Measurements from ENCODE around the gene OPCML.

Gene OPCML

DNA sequence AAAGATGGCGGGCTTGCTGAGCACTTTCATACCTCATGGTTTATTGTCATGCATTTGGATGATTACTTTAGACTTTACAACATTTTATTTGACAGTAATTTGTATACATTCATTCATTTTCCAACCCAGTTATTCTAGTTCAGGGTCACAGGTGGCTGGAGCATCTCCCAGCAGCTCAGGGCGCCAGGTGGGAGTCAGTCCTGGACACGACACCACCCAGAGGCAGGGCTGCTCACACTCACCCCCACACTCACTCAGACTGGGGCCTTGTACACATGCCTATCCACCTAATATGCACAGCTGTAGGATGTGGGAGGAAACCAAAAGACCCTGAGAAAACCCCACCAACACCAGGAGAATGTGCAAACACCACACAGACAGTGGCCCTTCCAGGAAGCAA, 123.9 kb downstream of the OPCML start:
- DNase-seq = no peak

DNA sequence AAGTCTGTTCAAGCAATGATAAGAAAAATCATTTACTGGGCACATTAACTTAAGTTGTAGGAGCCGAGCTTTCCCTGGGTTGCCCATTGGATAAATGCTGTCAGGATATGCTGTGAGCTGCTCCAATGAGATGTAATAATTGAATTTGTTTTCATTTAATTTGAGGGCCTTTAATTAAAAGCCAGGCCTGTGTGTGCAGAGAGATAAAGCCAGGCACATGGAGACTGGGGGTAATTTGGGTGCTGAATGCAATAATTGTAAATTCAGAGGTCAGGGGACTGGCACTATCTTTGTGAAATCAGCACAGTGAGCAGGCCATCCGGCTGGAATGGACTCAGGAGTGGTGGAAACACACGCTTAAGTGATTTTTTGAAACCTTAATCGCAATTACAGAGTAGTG, 125.8 kb downstream of the OPCML start:
- no peak for DNase-seq

DNA sequence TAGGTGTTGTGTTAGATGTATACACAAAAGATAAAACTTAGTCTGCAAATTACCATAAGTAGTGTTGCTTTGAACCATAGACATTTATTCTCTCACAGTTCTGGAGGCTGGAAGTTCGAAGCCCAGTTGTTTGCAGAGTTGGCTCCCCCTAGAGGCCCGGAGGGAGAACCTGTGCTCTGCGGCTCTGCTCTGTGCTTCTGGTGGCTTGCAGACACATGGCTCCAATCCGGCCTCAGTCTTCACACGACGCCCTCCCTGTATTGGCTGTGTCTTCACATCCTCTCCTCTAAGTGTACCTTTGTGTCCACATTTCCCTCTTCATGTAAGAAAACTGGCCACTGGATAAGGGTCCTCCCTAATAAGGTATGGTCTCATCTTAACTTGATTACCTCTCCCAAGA, 128.4 kb downstream of the OPCML start:
- DNase-seq = peak; percentile 8

DNA sequence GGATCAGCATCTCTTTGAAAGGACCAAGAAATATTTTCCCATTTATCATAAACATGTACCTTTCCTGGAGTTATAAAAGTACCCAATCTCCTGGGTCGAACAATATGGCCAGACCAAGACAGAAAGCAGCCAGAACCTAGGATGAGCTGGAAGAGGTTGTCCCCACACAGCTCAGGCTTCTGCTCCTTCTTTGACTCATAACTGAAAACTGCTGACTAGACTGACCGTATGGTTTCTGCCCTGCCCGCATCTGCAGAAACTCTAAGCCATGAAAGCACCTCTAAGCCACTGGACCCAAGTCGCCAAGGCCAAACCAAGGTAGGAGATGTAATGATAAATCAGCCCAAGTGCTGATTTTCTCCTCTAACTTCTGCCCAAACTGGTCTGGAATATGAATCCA, 129.8 kb downstream of the OPCML start:
- no peak for DNase-seq

DNA sequence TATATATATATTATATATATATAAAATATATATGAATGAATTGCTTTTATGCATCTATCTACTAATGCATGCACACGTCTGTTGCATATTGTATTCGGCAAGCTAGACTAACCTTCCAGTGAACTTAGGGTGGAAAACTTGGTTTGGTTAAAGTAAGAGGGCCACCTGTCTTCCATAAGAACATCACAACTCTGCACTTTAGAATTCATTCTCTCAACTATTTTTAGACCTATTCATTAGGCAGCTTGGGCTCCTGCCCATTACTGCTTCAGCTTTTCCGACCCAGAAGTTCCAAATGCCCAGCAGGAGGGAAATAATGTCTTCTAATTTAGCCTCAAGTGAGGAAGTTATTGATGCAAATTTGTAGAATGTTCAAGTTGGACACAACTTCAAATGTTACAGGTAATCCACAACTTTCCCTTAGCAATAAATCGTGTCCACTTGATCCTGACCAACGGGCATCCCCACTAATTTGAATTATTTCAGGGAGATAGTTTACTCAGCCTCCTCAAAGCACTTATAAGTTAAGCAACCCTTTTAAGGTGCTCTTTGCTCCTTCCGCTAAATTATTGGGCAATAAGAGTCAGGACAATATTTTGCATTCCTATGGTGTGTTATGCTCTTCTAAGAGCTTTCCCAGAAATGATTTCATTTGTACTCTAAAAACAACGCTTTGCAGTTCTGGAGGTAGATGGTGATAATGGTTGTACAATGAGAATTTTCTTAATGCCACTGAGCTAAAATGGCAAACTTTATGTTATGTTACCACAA, 132.3 kb downstream of the OPCML start:
- no peak for DNase-seq

DNA sequence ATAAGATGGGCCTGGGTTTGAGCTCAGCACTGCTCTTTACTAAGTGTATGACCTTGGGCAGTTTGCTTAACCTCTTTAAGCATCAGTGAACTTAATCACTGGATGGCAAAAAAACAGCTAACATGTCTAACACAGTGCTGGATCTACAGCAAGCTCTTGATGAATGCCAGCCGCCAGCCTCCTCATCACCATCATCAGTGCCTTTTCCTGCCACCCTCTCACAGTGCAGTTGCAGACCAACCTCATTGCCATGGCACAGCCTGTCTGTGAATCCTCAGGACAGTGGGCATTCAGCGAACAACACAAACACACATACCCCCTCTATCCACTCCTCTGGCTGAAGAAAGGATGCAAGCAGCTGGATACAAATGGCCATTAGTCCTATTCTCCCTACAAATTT, 133.0 kb downstream of the OPCML start:
- no peak for DNase-seq

DNA sequence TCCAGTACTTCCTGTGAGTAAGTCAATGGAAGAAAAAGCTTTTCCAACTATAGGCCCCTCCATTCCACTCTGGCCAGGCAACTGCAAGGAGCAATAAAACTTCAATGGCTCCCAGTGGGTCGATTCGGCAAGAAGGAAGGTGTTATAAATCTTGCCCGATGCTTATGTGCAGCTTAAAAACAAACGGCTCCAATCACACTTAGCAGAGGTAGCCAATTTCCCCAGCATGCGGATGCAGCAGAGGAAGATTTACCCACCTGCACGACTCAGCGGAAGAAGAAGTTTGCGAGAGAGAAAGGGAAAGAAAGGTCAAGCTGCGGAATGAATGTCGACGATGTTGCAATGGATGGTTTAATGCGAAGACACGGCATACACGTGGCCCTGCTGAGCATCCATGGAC, 141.5 kb downstream of the OPCML start:
- no peak for DNase-seq

DNA sequence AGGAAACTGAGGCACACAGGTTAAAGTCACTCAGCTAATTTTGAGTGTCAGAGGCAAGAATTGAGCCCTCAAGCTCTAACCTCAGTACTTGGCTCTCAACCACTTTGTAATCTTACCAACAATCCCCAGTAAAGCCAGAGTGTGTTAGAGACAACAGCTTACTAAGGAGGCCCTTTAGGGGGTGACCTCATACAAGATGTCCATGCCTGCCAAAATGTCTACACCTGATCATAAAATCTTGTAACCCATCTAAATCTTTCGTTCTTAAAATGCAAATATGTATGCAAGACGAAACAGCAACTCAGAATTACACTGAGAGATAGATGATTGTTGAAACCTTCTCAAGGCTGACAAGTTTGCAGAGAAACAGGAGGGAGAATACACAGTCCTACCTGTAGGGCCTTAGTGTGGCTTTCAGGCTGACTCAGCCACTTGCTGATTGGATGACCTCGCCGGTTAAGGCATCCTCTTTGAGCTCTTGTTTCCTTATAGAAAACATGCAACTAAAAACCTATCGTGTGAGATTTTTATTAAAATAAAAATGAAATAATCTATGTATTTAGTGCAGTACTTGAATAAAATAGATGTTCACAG, 143.2 kb downstream of the OPCML start:
- no peak for DNase-seq

DNA sequence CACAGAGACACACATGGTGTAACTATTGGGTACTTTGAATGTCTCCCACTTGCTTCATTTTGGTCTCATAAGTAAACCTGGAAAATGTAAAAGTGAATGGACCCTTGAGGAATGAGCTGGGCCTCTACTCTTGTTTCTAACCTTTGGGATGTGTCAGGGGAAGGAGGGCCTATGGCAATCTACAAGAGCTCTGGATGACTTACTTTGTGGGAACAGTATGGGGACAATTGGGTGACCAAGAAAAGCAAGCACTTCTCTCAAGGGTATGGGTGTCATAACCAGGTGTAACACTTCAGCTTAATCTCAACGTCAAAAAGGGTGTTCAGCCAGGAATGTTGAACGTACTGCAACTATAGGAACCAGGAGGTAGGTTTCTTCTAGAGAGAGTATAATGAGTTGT, 144.0 kb downstream of the OPCML start:
- no peak for DNase-seq

DNA sequence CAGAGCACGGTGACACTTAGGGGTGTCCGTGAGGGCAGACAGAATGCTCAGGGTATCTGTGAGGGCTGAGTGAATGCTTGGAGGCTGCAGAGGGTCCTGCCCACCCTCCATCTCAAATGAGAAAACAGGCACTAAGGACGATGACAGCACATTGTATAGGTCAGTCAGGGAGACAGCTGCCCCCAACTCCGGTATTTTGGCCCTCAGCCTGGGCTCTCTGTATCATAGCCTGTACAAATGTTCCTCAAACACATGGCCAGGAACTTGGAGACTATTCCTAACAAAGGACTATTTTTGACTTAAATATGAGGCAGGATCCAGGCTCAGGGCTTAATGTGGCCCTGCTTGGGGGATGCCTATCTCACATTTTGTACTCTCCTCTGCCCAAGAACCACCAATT, 145.4 kb downstream of the OPCML start:
- DNase-seq = no peak

DNA sequence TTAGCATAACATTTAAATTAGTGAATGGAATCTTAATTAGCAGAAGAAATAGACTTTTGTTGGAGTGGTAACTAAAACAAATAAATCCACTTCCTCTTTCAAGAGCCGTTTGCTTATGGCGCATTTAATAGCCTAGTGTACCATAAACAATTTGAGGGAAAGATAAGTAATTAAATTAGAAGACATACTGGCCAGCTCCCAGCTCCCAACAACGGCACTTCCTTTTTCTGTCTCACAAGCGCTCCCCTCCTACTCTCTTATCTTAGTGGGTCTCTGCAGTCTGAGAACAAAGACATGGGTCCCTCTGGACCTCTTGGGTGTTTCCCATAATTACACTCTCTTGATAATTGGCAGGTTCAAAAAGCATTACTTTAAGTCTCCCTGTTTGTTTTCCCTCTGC, 146.0 kb downstream of the OPCML start:
- DNase-seq = no peak

DNA sequence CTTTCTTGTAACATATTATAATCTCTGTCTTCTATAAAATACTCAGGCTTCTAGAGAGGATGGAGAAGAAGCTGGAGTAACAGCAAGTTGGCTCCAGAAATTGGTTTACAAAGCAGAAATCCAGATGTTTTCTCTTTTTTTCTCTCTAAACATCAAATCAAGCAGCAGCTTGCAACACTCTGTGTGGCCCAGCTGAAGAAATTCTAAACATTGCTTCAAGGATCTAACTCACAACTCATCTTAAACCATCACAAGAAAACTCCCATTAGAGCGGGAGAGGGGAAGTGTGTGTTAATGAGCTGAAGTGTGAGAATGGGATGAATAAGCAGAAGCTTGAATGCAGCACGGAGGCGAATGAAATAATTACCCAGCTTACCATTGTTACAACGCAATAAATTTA, 146.5 kb downstream of the OPCML start:
- DNase-seq = no peak

DNA sequence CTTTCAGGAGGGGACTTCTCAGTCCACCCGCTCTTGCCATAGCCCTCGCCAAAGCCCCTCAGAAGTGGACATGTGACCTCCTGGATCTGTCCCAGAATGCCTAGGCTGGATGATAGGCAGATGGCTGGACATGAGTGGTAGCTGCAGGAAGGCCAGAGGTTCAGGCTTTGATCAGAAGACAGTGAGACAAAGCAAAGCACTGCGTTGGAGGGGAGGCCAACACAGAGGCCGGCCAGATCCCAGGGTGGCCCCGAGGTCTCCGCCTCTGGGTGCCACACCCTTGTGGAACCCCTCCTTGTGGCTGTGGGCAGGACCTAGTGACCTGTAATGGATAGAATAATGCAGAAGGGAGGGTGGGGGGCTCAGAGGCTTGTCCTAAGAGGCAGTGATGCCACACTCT, 147.6 kb downstream of the OPCML start:
- no peak for DNase-seq

DNA sequence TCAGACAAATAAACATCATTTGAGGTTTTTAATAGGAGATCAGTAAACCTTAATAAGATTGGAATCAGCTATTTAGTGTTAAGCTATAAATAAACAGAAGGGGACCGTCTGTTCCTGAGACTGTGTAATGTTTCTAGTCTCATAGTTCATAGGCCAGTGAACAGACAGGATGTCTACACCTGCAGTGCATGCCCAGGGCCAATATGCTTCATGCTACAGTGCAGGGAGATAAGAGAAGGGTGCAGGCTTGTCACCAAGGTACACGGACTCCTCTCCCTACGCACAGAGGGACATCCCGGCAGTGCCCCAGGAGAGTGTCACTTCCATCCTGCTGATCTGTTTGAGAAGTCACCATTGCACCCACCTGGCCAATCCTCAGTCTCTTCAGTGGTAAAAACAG, 148.6 kb downstream of the OPCML start:
- no peak for DNase-seq

DNA sequence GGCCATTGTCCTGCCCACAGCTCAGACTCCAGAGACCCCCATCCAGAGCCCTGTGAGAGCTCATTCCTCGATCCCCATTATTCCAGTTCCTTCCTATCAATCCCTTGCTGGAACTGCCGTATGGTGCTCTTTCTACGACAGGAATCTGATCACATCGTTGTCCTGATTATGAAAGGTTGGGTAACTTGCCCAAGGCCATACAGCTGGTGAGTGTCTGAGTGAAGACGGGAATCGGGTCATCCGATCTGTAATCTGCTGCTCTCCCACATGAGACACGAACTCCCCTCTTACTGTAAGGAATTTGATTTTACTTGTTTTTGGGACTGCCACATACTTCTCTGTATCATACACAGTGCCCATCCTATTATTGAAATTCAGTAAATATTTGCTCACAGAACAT, 149.1 kb downstream of the OPCML start:
- no peak for DNase-seq

DNA sequence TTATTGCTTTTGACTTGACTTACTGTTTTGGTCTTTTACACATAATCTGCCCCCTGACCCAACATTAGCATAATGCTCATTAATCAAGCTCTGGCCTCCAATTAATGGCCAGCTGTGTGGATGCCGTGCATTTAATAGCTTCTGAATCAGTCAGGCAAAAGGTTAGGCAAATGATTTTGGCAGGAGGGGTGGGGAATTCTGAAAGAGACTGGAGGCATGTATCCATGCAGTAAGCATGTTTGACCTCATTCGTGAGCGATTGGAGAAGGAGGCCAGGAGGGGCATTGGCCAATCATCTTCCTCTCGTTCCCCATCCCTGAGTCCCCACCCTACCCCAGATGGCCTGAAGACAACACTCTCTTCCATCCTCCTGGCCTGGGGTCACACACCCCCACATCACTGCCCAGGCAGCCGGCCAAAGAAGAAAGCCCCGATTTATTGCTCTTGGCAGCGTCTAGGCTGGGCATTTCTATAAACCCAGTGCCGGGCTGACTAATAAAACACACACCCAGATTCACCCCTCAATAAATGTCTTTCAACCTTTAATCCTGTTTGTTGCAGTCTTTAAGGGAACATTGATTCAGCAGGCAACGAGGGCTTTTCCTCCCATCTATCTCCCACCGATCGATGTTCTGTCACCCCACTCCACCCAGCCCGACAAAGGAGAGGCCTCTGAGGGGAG, 150.0 kb downstream of the OPCML start:
- no peak for DNase-seq

DNA sequence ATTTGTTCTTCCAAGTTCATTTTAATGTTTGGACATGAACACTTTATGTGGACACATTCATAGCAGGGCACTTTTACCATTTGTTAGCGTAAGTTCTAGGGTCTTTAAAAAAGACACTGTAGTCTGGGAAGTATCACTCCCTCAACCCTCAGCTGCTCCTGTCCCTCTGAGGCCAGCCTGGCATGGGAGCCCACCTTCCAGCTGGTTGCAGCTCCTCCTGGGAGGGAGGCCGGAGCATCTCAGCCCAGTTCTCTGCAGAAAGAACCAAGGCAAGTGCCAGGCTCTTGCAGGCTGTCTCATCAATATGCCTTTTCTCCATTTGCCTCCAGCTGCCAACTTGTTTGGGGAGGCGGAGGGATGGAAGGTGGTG, 150.6 kb downstream of the OPCML start:
- no peak for DNase-seq

DNA sequence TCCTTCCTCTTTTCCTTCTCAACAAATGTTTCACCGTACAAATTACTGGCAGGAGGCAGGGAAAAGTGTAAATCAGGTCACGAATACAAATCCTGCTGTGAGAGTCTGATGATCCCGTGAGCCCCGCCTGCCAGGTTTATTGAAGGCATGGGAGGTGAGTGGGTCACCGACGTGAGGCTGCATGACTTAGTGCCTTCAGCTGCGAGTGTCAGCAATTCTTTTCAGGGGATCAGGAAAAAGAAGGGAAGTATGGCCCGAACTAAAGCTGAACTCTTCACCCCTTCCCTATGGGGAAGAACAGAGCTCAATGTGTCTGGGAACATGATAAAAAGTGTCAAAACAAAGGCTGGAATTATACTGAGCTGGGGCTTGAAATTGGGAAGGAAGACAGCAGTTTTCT, 166.2 kb downstream of the OPCML start:
- DNase-seq = no peak

DNA sequence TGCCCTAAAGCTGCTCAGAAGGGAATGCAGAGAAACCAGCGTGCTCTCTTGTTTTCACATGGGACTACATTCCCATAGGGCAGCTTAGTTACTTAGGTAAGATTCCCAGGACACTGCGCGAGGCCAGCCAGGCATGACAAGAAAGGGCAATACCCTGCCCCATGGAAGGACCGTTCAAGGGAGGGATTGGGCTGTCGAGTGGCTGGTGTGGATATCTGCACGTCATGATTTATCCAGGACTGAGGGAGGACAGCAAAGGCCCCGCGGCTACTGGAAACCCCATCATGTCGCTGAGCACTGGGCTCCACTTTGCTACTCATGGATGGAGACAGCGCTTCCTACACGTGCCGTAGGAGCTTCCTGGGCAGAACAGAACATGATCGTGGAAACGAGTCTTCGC, 169.4 kb downstream of the OPCML start:
- DNase-seq = no peak

DNA sequence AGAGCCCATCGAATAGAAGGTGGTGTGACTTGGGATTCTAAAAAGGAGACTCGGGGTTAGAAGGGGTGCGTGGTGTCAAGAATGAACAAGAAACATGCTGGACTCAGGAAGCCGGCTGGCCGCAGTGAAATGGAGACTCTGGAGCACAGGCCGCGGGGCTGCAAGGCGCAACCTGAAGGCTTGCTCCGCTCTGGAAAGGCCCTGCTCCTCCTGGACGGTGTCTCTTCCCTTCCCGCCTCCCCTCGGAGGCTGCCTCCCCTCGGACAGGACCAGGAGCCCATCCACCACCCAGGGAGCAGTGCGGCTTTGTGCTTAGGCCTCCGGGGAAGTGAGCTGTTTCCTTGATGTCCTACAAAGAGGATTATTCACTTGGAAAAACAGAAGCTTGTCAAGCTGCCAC, 170.1 kb downstream of the OPCML start:
- DNase-seq = no peak

DNA sequence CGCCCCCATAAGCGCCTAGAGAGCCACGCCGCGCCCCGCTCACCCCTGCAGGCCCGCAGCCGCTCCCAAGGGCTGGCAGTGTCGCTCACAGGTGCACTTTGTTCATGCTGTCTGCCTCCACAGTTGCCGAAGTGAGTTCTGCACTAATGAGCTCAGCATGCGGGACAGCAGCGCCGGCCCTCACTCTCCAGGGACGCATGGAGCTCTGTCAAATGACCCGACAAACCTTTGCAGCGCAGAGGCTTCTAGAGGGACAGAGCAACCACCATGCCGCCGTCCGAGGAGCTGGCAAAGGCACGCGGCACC, 170.7 kb downstream of the OPCML start:
- DNase-seq = no peak

DNA sequence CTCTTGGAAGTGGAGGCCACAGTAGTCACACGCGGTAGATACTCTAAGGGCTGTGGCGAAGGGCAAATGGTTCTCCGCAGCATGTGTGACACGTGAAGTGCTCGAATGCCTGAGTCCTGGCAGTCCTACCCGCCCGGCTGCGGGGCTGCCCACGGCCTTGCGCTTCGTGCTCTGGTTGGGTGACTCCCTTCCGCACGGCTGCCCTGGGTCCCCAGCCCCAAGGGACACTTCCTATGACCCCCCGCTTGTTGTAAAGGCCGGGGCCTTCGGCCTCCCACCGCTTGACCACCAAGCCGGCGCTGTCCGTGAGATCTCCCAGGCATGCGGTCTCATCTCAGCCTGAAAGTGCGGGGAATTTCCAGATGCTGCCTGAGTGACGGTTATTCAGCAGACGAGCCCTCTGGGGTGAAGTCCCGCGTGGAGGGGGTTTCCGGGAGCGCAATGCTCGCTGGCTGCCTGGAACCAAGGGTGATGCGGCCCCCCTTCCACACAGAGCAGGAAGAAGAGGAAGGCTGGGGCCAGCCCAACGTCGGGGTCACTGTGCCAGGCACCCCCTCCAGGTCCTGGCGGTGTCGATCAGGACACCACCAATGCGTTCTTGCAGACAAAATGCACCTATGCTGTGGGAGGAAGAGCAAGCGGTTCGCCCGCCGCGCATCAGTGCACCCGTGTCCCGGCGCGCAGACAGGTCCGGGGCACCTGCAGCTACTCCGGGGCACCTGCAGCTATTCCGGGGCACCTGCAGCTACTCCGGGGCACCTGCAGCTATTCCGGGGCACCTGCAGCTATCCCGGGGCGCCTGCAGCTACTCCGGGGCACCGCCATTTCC, 171.2 kb downstream of the OPCML start:
- DNase-seq = no peak

DNA sequence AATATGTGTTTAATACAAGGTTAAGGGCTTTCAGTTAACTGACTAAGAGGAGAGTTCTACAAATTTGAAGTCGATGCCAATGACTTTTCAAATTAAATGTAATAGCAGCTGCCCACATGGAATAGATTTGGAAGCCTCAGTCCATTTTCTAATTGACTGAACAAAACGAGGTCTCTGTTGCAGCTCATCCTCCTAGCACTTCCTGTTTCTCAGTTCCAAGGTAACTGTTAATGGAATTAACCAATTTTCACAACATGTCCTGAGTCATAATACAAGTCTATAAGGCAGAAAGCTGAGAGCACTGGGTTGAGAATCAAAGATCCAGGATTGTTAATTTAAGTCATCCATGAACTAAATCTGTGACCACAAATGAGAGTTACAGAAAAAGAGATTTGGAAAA, 177.2 kb downstream of the OPCML start:
- DNase-seq = no peak

DNA sequence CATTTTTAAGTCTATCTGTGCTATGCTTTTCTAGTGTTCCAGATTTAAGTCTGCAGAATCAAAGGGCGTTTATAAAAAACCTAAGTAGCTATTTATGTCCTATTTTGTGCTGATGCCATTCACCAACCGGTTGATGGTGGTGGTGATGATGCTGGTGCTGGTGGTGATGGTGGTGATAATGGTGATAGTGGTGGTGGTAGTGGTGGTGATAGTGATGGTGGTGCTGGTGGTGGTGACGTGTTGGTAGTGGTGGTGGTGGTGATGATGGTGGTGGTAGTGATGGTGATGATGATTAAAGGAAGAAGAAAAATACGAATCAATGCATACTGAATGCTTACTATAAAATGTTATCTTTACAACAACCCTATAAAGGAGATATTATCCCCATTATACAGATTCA, 178.2 kb downstream of the OPCML start:
- DNase-seq = no peak
